HG02852 (cell line): ENCODE measurements around the gene LTBP1.

ENCODE experiments used
- ATAC-seq: cut with Tn5 transposase; IDR thresholded peaks from one replicate; pipeline ENCODE4 v1.9.1; 2021; ENCODE audit warnings: mild to moderate bottlenecking, moderate library complexity; ENCODE audit not compliant: unreplicated experiment

LTBP1 gene

DNA sequence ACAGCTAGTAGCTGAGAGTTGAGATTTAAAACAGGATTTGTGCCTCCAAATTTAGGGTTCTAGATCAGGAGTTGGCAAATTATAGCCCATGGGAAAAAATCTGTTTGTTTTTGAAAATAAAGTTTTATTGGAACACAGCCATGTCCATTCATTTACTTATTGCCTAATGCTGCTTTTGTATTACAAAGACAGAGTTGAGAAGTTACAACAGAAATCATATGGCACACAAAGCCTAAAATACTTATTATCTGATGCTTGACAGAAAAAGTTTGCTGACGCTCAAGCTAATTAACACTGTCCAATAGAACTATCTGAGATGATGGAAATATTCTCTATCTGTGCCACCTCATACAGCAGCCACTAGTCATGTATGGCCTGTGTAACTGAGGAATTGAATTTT, 300.6 kb downstream of the LTBP1 start:
- ATAC-seq = no peak

DNA sequence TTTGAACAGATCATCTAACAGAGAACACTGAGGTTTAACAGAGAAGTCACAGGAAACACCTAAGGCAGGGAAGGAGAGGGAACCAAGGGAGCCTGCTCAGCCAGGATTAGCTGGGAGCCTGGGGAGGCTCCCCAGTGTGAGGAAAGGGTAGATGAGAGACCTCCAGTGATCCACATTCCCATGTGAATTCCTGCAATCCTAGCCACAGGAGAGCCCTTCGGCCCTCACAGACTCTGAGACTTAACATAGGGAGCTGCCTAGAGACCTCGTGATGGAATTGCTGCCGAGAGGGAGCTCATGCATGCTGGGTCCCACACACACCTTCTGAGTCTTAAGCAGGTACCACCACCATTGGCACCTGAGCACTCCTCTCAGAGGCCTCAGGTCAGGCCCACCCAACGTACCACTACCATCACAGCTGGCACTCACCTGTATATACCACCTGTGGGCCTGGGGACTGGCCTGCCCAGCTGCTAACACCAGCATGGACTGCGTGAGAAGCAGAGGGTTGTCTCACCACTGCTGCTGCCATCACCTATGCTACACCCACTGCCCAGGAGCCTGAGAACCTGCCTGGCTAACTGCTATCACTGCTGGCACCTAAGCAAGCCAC, 303.8 kb downstream of the LTBP1 start:
- ATAC-seq = no peak

DNA sequence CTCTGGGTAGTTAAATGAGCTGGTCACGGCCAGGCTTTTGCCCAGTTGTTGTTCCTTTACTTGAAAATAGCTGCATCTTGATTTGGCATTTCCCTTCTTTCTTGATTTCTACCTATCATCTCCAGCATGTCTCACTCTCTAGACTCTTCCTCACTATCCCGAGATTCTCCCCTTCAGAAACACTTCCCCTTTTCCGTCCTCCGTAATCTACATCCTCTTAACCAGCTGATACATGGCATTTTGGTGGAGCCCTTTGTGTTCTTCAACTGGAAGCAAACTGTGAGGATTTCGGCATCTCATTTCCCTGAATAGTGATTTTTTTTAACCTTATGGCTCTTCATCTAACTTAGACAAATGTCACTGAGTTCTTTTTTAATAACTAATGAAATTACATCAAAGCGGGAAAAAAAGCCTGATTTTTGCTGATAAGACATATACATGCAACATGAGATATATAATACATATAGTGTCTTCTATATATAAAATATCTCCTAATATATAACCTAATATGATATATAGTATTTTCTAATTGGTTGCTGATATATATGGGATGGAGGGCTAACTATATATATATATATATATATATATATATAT, 309.5 kb downstream of the LTBP1 start:
- no peak for ATAC-seq

DNA sequence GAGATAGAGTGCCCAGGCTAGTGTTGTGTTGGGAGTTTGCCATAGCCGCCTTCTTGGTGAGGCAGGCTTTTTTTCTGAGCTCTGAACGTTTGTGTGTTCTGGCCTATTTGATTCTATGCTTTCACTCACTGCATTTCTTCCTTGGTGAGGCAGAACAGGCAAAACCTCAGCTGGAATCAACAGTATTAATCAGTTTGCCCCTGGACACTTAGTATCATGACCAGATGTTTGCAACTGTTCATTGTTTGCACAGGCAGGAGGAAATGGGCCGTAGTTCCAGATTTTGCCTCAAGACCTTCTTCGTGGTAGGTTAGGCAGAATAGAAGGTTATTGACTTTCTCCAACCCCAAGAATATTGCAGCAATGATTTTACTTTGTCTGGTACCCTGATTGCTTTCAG, 311.6 kb downstream of the LTBP1 start:
- no peak for ATAC-seq

DNA sequence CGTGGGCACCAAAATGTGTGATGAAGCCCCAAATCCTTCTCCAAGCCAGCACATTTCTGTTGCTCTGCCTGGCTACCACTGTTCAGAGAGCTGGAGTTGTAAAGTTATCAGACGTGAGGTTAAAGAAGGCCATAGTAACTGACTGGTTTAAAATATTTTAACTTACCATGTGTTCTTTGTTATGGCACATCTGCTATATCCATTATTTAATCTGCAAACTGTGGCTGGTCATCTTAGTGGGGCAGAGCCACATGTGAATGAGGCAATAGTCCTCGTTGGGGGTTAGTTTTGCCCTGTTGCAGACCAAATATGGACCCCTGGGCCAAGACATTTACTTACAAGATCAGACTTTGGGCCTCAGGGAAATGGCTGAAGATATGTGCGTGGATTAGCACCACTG, 315.3 kb downstream of the LTBP1 start:
- ATAC-seq = no peak

DNA sequence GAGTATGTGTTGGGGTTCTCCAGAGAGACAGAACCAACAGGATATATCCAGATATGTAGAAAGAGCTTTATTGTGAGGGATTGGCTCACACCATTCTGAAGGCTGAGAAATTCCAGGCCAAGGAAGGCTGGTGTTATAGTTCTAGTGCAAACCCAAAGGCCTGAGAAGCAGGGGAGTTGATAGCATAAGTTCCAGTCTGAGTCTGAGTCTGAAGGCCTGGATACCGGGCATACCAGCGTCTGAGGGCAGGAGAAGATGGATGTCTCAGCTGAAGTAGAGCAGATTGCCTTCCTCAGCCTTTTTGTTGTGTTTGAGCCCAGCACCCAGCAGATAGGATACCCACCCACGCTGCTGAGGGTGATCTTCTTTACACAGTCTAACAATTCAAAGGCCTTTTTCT, 318.0 kb downstream of the LTBP1 start:
- no peak for ATAC-seq

DNA sequence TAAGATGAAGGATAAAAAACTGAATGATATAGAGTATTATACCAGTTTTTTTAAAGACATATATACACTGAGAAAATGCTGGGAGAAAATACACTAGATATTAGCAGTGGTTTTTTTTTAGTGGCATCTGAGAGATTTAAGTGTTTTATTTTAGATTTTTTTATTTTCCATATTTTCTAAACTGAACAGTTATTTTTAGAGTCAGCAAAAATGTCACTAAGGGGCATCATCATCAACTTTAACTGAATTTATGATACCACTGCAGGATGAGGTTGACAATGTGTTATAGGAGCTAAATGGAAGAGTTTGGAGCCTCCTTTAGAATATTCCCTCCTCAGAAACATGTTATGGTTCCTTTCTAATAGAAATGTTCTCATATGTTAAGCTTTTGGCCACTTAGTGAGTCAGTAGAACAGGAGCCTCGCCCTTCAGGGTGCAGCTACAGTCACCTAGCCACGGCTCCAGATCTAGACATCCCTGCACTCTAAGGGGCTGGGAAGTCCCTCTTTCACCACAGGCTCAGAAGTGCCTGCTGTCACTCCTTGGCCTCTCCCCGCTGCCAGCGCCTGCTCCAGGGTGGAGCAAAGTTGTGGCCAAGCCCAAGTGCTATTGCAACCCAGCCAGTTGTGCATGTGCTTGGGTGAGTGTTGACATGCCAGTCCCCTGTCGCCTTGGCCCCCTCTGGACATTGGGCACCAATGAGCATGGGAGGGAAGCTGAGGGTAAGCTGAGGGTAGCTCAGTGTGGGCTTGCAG, 319.0 kb downstream of the LTBP1 start:
- ATAC-seq = no peak

DNA sequence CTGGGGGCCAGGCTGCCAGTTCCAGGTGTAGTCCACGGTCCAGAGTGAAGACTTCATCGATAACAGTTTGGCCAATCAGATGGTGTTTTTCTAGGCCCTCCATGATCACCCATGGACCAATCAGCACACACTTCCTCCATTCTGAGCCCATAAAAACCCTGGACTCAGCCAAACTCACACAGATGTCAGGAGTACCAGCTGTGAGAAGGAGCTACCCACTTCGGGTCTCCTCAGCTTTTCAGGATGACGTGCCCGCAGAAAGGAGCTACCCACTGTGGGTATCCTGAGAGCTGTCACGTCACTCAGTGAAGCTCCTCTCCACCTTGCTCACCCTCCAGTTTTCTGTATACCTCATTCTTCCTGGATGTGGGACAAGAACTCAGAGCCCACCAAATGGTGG, 319.7 kb downstream of the LTBP1 start:
- ATAC-seq = no peak

DNA sequence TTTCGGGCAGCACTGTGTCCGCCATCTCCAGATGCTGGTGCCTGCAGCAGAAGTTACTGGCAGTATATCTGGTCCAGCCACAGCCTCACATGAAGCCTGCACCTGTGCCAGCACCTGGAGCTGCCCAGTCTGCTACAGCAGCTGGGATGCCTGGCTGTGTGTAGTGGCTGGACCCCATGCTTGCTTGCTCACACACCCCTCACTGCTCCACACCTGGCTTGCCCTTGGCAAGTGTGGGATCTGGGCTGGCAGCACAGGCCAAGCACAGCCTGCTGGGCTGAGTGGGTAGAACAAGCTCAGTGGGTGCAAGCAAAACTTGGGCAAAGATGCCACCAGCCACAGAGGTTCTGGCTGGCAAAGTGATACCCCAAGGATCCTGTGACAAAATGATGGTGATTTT, 320.3 kb downstream of the LTBP1 start:
- no peak for ATAC-seq

DNA sequence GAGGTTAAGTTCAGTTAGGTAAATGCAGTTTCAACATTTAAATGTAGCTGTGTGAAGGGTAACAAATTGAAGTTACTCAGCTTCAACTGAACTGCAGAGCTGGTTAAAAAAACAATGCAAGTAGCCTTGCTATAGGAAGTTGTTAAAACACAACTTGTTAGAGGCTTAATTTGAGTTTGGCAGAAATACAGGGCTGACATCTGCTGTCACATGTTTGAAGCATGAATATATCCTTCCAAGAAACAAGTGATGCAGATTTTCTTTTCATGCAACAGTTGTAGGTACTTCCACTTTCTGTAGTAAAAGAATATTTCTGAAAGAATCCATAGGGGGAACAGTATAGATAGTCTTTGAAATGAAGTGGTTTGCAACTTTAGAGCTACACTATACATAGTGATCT, 321.0 kb downstream of the LTBP1 start:
- no peak for ATAC-seq

DNA sequence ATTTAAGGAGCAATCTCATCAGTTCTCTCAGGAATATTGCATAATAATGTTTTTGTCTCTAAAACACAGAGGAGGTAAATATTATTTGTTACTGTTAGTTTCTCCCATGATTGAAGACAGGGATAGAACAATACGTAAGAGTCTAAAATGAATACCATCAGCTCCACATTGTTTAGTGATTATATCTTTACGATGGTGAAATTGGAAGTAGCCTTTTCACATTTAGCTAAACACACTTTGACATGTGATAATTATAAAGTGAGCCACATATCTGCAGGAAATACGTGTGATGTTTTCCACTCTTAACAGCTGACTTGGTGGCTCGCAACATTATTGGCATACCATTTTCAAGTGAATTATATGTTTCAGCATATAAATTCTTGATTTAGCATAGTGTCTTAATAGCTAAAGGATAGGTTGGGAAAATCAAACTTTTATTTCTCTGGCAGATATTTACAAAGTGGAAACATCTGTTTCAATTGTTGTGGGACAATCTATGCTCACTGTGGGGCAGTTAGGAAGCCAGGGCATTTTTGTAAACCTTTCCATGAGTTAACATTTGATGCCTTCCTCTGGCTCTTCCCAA, 321.6 kb downstream of the LTBP1 start:
- ATAC-seq = no peak

DNA sequence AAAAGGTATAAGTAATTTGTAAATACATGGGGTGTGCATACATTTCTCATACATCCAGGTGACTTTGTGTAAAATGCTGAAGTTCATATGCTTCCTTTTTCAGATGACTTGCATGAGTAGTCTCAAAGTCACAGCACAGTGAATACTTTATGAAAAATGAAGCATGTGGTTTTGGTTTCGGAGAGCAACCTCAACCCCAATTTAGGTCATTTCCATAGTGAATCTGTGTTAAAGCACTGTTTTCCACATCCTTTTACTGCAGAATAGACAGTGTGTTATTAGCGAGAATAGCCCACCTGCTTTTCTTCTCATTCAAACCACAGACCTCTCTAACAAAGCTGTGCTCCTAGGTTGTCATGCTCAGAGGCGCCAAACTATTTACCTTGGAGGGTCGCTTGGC, 325.2 kb downstream of the LTBP1 start:
- peak; percentile 95 for ATAC-seq

DNA sequence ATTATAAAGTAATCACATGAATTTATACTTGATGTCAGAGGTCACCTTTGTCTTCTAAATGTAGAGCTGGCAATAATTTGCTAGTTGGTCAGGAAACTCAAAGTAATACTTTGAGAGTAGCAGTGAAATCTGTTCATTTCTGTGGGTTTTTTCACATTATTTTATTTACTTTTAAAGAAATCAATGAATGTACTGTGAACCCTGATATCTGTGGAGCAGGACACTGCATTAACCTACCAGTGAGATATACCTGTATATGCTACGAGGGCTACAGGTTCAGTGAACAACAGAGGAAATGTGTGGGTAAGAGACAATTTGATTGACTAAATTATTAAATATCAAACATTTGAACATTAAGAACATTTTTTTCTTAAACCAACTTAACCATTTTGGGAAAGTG, 326.7 kb downstream of the LTBP1 start:
- no peak for ATAC-seq

DNA sequence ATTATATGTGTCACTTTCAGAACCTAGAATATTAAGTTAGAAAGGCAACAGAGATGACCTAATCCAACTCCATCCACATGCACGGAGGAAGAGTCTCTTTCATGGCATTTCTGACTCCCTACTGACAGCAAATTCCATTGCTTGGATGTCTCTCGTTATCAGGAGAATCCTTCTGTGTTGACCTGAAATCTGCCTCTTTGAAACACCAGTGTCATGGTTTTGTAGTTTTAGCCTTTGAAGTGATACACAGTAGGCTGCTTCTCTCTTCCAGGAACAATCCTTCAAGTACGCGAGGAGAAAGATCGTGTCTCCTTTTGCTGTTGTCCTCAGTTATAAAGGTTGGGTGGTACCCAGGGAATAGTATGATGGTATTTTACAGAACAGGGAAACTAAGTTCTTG, 327.8 kb downstream of the LTBP1 start:
- no peak for ATAC-seq

DNA sequence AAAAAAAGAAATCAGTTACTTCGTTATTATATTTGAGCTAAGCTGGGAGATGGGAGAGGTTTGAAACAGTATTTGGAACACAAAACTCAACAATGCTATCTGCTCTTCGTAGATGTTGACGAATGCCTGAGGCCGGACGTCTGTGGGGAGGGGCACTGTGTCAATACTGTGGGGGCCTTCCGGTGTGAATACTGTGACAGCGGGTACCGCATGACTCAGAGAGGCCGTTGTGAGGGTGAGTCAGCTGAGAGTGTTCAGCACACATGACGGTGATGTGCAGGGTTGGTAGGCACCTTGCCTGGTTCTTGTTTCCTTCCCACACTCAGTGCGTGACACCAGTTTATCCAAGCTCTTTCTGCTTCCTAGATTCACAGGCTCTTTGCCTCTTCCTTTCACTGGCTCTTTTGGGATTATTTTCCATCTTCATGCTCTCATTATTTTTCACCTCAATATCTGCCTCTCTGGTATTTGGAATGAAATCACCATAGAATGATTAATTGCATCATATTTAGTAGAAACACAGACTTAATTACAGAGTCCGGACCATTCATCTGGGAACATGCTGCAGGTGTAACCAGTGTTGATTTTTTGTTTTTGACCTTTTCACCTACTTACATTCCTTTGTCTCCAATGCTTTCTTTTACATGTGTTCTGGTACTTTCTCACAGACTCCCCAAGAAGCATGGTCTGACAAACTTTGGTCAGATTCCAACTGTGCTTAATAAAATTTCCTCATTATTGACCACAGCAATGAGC, 329.1 kb downstream of the LTBP1 start:
- ATAC-seq = no peak

DNA sequence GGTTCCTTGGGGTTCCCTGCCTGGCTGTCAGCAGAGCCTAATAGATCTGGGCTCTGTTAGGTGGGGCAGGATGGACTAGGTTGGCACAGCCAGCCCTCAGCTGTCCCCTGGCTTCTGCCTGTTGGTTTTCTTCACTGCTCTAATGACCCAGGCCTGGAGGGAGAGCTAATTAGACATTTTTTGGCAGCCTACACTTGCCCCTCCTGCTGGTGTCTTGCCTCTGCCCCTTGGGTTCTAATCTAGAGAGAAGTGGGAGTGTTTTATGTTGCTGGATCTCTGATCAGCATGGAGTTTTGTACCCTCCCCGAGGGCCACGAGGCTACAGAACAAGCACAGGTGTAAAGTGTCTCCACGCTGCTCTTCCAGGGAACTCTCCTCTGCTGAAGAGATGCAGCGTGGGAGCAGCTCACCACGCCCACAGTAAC, 330.3 kb downstream of the LTBP1 start:
- ATAC-seq = no peak

DNA sequence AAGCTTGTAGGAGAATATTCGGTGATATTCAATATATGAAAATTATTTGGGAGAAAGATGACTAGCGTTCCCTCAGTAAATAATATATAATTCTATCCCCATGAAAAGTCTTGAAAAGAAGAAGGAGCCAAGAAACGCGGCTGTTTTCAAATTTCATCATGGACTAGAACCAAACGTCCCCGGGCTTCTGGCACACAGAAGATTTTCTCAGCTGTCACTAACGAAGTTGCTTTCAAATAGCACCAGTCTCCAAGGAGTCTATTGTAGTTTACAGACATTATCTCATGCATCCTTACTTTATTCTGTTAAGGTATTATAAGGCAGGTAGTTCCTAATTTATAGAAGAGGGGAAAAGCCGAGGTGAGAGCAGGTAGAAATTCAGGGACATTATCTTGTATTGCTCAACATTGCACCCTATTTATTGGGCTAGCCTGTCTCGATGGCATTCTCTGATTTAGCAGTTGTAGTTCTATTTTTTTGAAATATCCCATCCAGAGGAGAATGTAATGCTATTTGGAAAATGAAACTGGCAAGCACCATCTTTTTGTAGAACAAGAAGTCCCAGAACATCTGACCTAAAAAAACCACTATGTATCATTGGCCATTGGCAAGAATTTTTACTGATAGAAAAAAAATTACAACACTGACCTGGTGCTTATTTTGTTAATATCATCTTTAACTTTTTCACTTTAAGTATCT, 331.6 kb downstream of the LTBP1 start:
- no peak for ATAC-seq

DNA sequence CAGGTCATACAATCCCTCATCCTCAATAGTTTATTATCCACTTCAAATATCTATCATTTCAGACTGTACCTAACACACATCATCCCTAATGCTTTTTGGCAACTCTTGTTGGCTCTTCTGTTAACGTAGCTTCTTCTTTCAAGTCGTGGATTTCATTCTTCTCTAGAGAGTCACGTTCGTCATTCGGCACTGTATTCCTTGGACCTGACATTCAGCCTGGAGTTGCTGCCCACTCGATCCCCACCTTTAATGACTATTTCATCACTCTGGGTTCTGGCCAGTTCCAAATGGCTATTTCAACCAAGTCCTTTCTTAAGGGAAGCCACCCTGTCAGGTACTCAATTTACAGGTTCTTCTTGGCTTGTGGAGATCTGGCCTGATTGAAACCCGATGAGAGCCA, 337.5 kb downstream of the LTBP1 start:
- ATAC-seq = no peak

DNA sequence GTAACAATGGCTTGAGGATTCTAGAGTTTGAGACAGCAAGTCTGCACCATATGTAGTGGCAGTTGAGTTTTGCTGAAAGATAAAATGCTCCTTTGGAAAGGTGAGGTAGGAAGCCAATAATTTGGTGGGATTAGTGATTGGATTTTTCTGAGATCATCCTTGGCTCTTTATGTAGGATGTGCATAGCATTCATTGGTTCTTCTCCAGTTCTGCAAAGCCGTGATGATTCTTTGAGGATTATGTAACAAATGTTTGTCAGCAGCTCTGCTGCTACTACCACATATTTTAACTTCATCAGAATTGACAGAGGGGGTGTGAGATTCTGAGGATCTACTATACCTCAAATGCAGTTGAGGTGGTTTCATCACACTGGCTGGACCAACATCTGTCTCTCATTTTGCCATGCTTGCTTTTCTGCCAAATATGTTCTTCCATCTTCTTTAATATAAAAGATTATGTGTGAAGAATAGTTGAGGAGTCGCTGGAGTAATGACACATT, 340.8 kb downstream of the LTBP1 start:
- no peak for ATAC-seq

DNA sequence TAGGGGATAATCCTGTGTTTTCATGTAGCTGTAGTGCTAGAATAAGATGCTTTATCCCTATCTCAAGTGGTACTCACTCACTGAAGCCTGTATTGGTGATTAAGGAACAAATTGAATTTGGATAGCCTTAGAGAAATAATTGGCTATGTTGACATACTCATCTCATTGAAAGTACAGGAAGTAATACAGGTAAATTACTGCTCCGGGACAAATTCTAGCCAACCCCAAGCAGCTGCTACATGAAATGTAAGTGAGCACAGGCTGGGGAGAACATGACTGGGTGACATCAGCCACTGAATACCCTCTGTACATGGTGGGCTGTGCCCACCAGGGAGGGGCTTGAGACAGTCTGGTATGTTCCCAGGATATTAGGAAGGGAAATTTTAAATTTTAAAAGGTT, 341.3 kb downstream of the LTBP1 start:
- ATAC-seq = no peak

DNA sequence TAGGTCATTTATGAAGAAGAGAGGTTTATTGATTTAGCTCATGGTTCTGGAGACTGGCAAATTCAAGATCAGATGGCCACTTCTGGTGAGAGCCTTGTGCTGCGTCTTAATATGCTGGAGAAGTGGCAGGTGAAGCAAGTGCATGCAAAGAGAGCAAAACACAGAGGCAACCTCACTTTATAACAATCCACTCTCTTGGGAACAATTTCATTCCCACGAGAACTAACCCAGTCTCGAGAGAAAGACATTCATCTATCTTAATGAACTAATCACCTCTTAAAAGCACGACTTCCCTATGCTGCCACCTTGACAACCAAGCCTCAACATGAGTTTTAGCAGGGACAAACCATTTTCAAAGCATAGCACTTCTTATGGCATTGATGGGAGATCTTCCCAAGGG, 343.2 kb downstream of the LTBP1 start:
- no peak for ATAC-seq
